Hepatocyte (in vitro differentiated cells): ENCODE data around the gene SDE2. TPM values are rescaled to one million over a fixed set of nuclear protein-coding genes. Genes with fewer than 3 reads are reported as not detected.

Source experiments
- DNase-seq: peaks from one replicate; pipeline ENCODE4 v3.0.0-alpha.2; 2016; ENCODE audit warnings: low spot score
- H2AFZ ChIP-seq: fragments of 200-600 bp; sonication (generic); 2 replicates; pipeline ENCODE4 v1.6.0; 2016; ENCODE audit warnings: antibody characterized with exemption, mild to moderate bottlenecking
- H3K27ac ChIP-seq: fragments of 200-600 bp; sonication (generic); 2 replicates; pipeline ENCODE4 v1.5.1; 2016; ENCODE audit warnings: mild to moderate bottlenecking
- H3K27me3 ChIP-seq: fragments of 200-600 bp; sonication (generic); 2 replicates; pipeline ENCODE4 v1.6.1; 2016
- H3K36me3 ChIP-seq: fragments of 200-600 bp; sonication (generic); replicated peaks from 2 replicates; pipeline ENCODE4 v1.5.1; 2016; ENCODE audit warnings: low read depth; ENCODE audit not compliant: insufficient read depth
- H3K4me1 ChIP-seq: fragments of 200-600 bp; sonication (generic); 2 replicates; pipeline ENCODE4 v1.5.1; 2016; ENCODE audit warnings: mild to moderate bottlenecking, moderate library complexity; ENCODE audit not compliant: insufficient read depth
- H3K4me2 ChIP-seq: fragments of 200-600 bp; sonication (generic); 2 replicates; pipeline ENCODE4 v1.6.0; 2016
- H3K4me3 ChIP-seq: fragments of 200-600 bp; sonication (generic); 2 replicates; pipeline ENCODE4 v1.5.1; 2016; ENCODE audit warnings: mild to moderate bottlenecking
- H3K79me2 ChIP-seq: fragments of 200-600 bp; sonication (generic); 2 replicates; pipeline ENCODE4 v1.6.0; 2017; ENCODE audit warnings: mild to moderate bottlenecking
- H3K9me2 ChIP-seq: fragments of 200-600 bp; sonication (generic); replicated peaks from 2 replicates; pipeline ENCODE4 v1.6.0; 2017; ENCODE audit warnings: mild to moderate bottlenecking; ENCODE audit not compliant: insufficient read depth
- H3K9me3 ChIP-seq: fragments of 200-600 bp; sonication (generic); 2 replicates; pipeline ENCODE4 v1.5.1; 2016; ENCODE audit warnings: low read depth, mild to moderate bottlenecking
- H4K20me1 ChIP-seq: fragments of 200-600 bp; sonication (generic); 2 replicates; pipeline ENCODE4 v1.6.0; 2016; ENCODE audit warnings: mild to moderate bottlenecking; ENCODE audit not compliant: insufficient read depth, poor library complexity, severe bottlenecking
- EZH2 ChIP-seq: fragments of 200-600 bp; sonication (generic); IDR thresholded peaks from 2 replicates; pipeline ENCODE4 v1.6.1; 2016; ENCODE audit warnings: antibody characterized with exemption, mild to moderate bottlenecking, borderline replicate concordance
- EZH2phosphoT487 ChIP-seq: fragments of 200-600 bp; sonication (generic); IDR thresholded peaks from one replicate; pipeline ENCODE4 v1.6.1; 2018; ENCODE audit warnings: antibody characterized with exemption, mild to moderate bottlenecking, low read depth, moderate library complexity; ENCODE audit not compliant: unreplicated experiment, severe bottlenecking
- WGBS: methylation state at CpG from one replicate; pipeline ENCODE4 v1.1.6; 2016; ENCODE audit warnings: low lambda C conversion rate; ENCODE audit errors: missing lambda C conversion rate; 5-methylcytosine and 5-hydroxymethylcytosine counted together
- polyA plus RNA-seq: library from polyadenylated mRNA; unstranded; fragments of >200 nt; fragmentation: Nextera tagmentation; extraction: Ambion mirVana; gene quantifications from 2 replicates; pipeline ENCODE4 v1.2.1, GENCODE V29; 2016
- total RNA-seq: library from RNA; depleted of rRNA; stranded (reverse); fragments of >200 nt; gene quantifications from 2 replicates; pipeline ENCODE4 v1.2.3, GENCODE V29; 2014
- TF ChIP-seq, protein P1 (sequence below): fragments of 200-600 bp; sonication (generic); IDR thresholded peaks from 2 replicates; pipeline ENCODE4 v1.5.1; 2016; ENCODE audit warnings: antibody characterized with exemption, mild to moderate bottlenecking; ENCODE audit not compliant: poor library complexity

The SDE2 gene
- total and polyA plus RNA-seq, 2 experiments from 2014 or later = 14.6 to 27.3 TPM

DNA sequence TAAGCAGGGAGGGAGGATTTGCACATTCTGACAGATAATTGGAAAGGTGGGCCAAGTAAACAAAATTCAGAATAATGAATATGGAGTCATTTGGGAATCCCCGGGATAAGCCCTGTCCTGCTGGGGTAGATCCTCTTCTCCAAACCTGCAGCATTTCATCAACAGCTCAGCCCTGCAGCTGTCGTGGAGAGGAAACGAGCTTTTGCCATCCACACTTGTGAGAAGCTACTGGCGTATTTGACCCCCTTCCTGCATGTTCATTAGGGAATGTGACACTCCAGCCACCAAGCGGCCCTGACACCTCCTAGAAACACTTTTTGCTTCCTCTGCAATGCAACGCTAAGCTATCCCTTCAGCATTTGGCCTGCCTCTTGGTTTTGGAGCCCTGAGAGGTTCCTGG, 50.1 kb downstream of the SDE2 start:
- H3K27me3 ChIP-seq = peaks cover 27% of the 10 kb centered on the region
- no peak overlapping the region for H3K4me3 ChIP-seq
- no peaks in the 10 kb centered on the region for H4K20me1 ChIP-seq
- H3K36me3 ChIP-seq = no peaks in the 10 kb centered on the region
- no peak overlapping the region for H3K27ac ChIP-seq
- TF ChIP-seq, protein P1, sequence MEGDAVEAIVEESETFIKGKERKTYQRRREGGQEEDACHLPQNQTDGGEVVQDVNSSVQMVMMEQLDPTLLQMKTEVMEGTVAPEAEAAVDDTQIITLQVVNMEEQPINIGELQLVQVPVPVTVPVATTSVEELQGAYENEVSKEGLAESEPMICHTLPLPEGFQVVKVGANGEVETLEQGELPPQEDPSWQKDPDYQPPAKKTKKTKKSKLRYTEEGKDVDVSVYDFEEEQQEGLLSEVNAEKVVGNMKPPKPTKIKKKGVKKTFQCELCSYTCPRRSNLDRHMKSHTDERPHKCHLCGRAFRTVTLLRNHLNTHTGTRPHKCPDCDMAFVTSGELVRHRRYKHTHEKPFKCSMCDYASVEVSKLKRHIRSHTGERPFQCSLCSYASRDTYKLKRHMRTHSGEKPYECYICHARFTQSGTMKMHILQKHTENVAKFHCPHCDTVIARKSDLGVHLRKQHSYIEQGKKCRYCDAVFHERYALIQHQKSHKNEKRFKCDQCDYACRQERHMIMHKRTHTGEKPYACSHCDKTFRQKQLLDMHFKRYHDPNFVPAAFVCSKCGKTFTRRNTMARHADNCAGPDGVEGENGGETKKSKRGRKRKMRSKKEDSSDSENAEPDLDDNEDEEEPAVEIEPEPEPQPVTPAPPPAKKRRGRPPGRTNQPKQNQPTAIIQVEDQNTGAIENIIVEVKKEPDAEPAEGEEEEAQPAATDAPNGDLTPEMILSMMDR = no peak
- TF ChIP-seq EZH2 = no peak
- TF ChIP-seq EZH2phosphoT487 = no peak
- DNase-seq = no peak
- H3K4me2 ChIP-seq = no peak overlapping the region
- no peak overlapping the region for H2AFZ ChIP-seq
- H3K9me3 ChIP-seq = no peaks in the 10 kb centered on the region
- H3K4me1 ChIP-seq = no peaks in the 10 kb centered on the region
- WGBS = 38% methylated on average over 6 of the region's 6 CpGs
- no peaks in the 10 kb centered on the region for H3K79me2 ChIP-seq
- H3K9me2 ChIP-seq = no peaks in the 10 kb centered on the region

DNA sequence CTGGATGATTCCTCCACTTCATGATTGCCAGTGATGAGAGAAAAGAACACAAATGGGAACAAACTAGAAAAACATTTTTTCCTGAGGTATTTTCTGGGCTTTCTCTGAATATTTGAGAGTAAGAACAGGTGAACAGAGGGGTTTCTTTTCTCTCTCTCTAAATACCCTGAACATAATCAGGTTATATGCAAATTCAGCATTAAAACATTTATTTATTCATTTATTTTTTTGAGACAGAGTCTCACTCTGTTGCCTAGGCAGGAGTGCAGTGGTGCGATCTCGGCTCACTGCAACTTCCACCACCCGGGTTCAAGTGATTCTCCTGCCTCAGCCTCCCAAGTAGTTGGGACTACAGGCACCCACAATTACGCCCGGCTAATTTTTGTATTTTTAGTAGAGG, 52.3 kb downstream of the SDE2 start:
- H3K4me3 ChIP-seq = no peak overlapping the region
- H3K9me3 ChIP-seq = no peaks in the 10 kb centered on the region
- H3K9me2 ChIP-seq = no peaks in the 10 kb centered on the region
- peaks cover 27% of the 10 kb centered on the region for H3K27me3 ChIP-seq
- H3K4me2 ChIP-seq = no peak overlapping the region
- H3K4me1 ChIP-seq = no peaks in the 10 kb centered on the region
- no peaks in the 10 kb centered on the region for H3K36me3 ChIP-seq
- no peaks in the 10 kb centered on the region for H4K20me1 ChIP-seq
- H3K79me2 ChIP-seq = no peaks in the 10 kb centered on the region
- TF ChIP-seq EZH2phosphoT487 (no peak), EZH2 (no peak)
- TF ChIP-seq, protein P1 = no peak
- no peak for DNase-seq
- H3K27ac ChIP-seq = no peak overlapping the region
- 93% methylated on average over 5 of the region's 5 CpGs for WGBS
- no peak overlapping the region for H2AFZ ChIP-seq

DNA sequence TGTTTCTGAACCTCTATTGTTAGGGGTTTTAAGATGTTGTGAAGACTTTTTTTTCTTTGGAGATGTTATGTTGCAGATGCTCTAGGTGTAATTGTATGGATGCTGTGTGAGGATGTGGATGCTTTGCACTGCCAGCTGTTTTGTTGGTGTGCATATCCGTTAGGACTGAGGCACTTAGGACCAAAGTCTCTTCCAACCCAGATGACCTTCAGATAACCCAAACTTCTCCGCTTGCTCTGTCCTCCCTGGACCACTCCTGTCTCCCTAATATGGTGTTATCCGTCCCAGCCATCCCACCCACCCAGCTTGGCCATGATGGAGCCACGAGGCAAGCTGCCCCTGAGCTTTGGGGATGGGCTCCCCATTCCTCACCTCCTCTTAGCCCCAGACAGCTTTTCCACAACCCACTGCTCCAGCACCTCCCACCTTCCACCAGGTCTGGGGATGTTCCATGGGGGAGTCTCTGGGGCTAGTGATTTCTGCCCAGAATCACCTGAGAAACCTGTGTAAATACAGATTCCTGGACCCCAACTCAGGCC, 53.0 kb downstream of the SDE2 start:
- no peak for DNase-seq
- no peaks in the 10 kb centered on the region for H3K79me2 ChIP-seq
- 67% methylated on average over 4 of the region's 4 CpGs for WGBS
- H2AFZ ChIP-seq = no peak overlapping the region
- H3K36me3 ChIP-seq = no peaks in the 10 kb centered on the region
- TF ChIP-seq, protein P1 = no peak
- TF ChIP-seq EZH2phosphoT487 = no peak
- TF ChIP-seq EZH2 = no peak
- H4K20me1 ChIP-seq = no peaks in the 10 kb centered on the region
- no peaks in the 10 kb centered on the region for H3K9me2 ChIP-seq
- H3K27ac ChIP-seq = no peak overlapping the region
- H3K4me1 ChIP-seq = peaks cover under 1% of the 10 kb centered on the region
- H3K4me3 ChIP-seq = no peak overlapping the region
- no peak overlapping the region for H3K4me2 ChIP-seq
- H3K9me3 ChIP-seq = no peaks in the 10 kb centered on the region
- peaks cover 26% of the 10 kb centered on the region for H3K27me3 ChIP-seq
